ENCODE measurements around the gene LIN28B. TPM values are rescaled to one million over a fixed set of nuclear protein-coding genes. Genes with fewer than 3 reads are reported as not detected.
"Not testable (repeated sequence)": the region's sequence is repeated elsewhere in the genome, so short reads cannot be mapped to it uniquely, and the experiment has no call there.

The LIN28B gene
- total RNA-seq, 4 donors from 2014 or later = not detected

GRCh38 chr6:104983296-104983695, 26.4 kb downstream of the LIN28B start:
- no peak for ATAC-seq (ENCODE audit: low FRiP score)
- DNase-seq (ENCODE audit: low spot score) = no peak
- no peak for TF ChIP-seq CTCF (IDR thresholded peaks at IDR 0.05)

GRCh38 chr6:104983776-104984175, 26.9 kb downstream of the LIN28B start:
- ATAC-seq (ENCODE audit: low FRiP score) = no peak
- TF ChIP-seq CTCF (IDR thresholded peaks at IDR 0.05) = no peak
- no peak for DNase-seq (ENCODE audit: low spot score)

- DNase-seq (ENCODE audit: low spot score) = no peak
- no peak for ATAC-seq (ENCODE audit: low FRiP score)
- no peak for TF ChIP-seq CTCF (IDR thresholded peaks at IDR 0.05)
Measured at GRCh38 chr6:104984831-104985230, 27.9 kb downstream of the LIN28B start.

GRCh38 chr6:104985875-104986274, 29.0 kb downstream of the LIN28B start:
- not testable (repeated sequence) for DNase-seq (ENCODE audit: low spot score); ATAC-seq (ENCODE audit: low FRiP score)

- ATAC-seq (ENCODE audit: low FRiP score) = no peak
- no peak for DNase-seq (ENCODE audit: low spot score)
- no peak for TF ChIP-seq CTCF (IDR thresholded peaks at IDR 0.05)
Measured at GRCh38 chr6:104986625-104987024, 29.7 kb downstream of the LIN28B start.

- no peak for DNase-seq (ENCODE audit: low spot score)
- no peak for ATAC-seq (ENCODE audit: low FRiP score)
- no peak for TF ChIP-seq CTCF (IDR thresholded peaks at IDR 0.05)
Measured at GRCh38 chr6:104987218-104987617, 30.3 kb downstream of the LIN28B start.

DNA sequence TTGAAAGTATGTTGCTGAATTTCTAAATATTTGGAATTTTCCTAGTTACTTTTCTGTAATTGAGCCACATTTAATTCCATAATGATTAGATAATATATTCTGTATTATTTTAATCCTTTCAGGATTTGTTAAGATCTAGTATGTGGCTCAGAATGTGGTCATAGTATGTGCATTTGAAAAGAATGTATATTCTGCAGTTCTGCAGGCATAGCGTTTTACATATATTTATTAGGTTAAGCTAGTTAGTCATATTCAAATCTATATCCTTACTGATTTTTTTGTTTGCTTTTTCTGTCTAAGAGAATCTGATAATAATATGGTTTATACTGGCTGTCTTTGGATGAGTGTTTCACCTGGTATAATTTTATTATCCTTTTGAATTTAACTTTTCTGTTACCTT, 33.2 kb downstream of the LIN28B start:
- ATAC-seq (ENCODE audit: low FRiP score) (no peak), DNase-seq (ENCODE audit: low spot score) (no peak)
- no peak for TF ChIP-seq CTCF (IDR thresholded peaks at IDR 0.05)

- ATAC-seq (ENCODE audit: low FRiP score) = not testable (repeated sequence)
Measured at GRCh38 chr6:104991062-104991461, 34.2 kb downstream of the LIN28B start.

DNA sequence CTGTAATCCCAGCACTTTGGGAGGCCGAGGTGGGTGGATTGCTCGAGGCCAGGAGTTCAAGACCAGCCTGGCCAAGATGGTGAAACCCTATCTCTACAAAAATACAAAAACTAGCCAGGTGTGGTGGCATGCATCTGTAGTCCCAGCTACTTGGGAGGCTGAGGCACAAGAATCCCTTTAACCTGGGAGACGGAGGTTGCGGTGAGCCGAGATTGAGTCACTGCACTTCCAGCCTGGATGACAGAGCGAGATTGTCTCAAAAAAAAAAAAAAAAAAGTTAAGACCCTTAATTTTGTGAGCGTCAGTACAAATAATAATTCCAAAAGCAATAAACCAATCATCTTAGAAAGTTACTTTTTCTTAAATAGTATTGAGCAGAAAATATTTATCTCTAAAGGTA, 36.7 kb downstream of the LIN28B start:
- DNase-seq (ENCODE audit: low spot score); ATAC-seq (ENCODE audit: low FRiP score): not testable (repeated sequence)

More at GRCh38 chr6:104991062-104991461, 34.2 kb downstream of the LIN28B start:
- DNase-seq (ENCODE audit: low spot score) = not testable (repeated sequence)
